Stimulated activated CD8-positive, alpha-beta memory T cell treated with anti-CD3 and anti-CD28 coated beads, Interleukin-15, amount 100 ng/mL, for 24 hours (primary cell): ENCODE measurements around the gene MS4A12.
"Not testable (repeated sequence)": the region's sequence is repeated elsewhere in the genome, so short reads cannot be mapped to it uniquely, and the experiment has no call there.

ENCODE experiments used
- DNase-seq: peaks from one replicate; pipeline ENCODE4 v3.0.0-alpha.2; 2020; ENCODE audit warnings: low read depth

Gene MS4A12, protein sequence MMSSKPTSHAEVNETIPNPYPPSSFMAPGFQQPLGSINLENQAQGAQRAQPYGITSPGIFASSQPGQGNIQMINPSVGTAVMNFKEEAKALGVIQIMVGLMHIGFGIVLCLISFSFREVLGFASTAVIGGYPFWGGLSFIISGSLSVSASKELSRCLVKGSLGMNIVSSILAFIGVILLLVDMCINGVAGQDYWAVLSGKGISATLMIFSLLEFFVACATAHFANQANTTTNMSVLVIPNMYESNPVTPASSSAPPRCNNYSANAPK

DNA sequence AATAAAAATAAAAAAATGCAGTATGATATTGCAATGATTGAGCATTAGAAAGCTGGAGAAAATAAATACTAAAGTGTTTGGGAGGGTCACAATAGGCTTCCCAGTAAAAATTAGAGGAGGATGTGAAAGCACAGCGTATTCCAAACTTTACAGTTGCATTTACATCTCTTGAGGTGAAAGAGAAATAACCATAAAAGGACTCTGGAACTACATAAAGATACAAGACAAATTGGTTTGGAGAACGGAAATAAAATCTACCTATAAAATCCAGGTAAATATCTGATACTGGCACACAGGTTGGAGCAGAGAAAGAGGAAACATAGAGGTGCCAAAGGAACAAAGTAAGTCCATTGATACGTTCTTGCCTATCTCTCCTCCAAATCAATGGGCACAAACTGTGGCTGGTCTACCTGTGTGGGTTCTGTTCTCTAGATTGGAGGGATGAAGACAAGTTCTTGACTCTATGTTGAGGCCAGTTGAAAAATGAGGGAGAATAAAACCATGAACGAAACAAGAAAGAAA is at the start of gene MS4A12:
Gene MS4A12 (plus strand): TSS at position 291 of the 522 bp plus-strand sequence. CDS start 4,541 bp downstream, outside the sequence.
- no peak for DNase-seq

DNA sequence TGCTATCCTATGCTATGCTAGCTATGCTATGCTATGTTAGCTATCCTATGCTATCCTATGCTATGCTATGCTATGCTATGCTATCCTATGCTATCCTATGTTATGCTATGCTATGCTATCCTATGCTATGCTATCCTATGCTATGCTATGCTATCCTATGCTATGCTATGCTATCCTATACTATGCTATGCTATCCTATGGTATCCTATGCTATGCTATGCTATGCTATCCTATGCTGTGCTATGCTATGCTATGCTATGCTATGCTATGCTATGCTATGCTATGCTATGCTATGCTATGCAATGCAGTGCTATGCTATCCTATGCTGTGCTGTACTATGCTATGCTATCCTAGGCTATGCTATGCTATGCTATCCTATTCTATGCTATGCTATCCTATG is 45.5 kb upstream of the MS4A12 start:
- no peak for DNase-seq

DNA sequence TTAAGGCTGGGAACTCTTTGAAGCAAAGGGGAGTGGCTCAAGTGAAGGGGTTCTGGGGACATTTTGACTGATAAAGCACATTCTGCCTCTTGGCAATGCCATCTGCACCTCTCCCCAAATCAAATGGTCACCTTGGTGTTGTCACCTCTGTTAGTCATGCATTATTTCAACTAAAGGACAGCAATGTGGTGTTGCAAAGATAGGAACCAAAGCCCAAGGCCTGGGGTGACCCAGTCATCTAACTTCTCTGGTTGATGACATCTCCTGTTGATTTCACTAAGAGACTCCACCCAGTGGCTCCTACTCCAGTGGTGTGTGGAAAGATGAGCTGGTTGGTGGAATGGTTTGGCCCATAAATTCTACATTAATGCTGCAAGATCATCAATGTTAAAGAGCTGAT is 44.7 kb upstream of the MS4A12 start:
- DNase-seq, result no peak

DNA sequence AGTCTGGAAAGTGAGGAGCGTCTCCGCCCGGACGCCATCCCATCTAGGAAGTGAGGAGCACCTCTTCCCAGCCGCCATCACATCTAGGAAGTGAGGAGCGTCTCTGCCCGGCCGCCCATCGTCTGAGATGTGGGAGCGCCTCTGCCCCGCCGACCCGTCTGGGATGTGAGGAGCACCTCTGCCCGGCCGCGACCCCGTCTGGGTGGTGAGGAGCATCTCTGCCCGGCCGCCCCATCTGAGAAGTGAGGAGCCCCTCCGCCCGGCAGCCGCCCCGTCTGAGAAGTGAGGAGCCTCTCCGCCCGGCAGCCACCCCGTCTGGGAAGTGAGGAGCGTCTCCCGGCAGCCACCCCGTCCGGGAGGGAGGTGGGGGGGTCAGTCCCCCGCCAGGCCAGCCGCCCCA is 41.4 kb upstream of the MS4A12 start:
- not testable (repeated sequence) for DNase-seq

DNA sequence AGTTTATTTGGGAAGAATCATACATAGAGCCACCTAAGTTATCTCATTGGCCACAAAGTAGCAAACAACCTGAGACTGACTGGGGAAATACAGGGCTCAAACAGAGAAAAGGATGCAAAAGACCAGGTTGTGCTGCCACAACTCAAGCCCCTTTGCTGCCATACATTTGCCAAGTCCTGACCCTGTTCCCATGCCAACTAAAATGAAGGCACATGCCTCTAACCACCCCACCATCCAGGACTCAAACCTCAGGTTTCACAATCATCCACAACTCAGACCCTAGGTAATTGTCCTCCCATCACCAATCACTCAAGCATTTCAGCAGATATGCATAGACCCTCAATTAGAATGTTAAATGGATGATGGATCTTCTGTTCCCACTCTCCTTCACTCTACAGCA is 38.4 kb upstream of the MS4A12 start:
- no peak for DNase-seq

DNA sequence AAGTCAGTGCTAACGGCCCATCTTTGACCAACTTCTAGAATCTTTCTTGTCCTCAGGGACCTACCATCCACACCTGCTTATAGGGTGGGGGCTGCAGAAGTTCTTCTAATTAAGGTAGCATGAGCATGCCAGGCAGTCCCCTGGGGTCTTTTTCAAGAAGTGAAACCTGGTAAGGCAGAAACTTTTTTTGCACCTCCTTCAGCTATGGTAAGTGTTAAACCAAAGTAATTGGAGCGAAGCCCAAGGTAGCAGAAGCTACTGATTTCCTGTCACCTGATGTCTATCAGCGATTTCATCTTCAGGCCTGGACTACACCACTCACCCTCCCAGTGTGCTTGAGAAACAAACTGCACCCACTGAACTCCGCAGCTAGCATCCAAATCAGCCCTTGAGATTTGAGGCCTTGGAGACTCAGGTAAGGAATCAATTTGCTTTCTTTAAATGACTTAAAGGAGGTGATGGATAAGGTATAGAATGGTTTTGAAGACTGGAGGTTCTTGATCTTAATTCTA is 37.0 kb upstream of the MS4A12 start, which contains the start of gene MS4A1:
Gene MS4A1 (plus strand): TSS at position 317 of the 512 bp plus-strand sequence. CDS start 6,528 bp downstream, outside the sequence.
- no peak for DNase-seq

DNA sequence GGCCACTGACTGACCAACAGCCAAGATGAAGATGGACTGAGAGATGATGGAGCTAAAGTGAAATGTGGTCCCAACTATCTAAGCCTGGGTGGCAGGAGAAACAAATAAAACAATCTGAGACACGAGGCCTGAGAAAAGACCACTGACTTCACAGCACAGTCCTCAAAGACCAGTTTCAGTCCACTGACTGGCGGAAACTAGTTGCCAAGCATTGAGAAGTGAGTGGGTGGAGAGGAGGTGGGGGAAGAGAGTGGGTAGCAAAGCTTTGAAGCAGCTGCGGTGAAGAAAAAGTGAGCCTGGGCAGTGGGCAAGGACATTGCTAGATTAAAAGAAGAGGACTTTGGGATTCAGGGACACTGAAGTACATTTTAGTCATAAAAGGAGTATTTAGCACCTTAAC is 35.0 kb upstream of the MS4A12 start:
- no peak for DNase-seq

DNA sequence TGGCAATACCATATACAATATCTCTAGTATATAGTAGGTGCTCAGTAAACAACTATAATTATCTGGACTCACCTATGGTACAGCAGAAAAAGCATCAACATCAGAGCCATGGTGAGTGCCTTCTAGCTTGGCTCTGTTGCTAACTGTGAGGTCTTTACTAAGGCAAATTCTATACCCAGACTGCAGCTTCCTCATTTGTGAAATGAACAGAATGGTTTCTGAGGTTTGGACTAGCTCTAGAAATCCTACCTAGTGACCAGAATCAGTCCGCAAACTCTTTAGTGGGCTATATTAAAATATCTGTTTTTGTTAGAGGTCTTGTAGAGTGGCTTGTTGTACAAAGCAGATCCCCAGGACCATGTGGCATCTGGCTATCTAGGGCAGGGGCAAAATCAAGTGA is 33.2 kb upstream of the MS4A12 start:
- no peak for DNase-seq

DNA sequence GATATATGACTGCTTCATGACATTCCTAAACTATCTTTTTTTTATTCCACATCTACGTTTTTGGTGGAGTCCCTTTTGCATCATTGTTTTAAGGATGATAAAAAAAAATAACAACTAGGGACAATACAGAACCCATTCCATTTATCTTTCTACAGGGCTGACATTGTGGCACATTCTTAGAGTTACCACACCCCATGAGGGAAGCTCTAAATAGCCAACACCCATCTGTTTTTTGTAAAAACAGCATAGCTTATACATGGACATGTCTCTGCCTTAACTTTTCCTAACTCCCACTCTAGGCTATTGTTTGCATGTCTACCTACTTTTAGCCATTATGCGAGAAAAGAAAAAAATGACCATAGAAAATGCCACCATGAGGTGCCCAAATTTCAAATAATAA is 23.7 kb upstream of the MS4A12 start:
- DNase-seq, result no peak

DNA sequence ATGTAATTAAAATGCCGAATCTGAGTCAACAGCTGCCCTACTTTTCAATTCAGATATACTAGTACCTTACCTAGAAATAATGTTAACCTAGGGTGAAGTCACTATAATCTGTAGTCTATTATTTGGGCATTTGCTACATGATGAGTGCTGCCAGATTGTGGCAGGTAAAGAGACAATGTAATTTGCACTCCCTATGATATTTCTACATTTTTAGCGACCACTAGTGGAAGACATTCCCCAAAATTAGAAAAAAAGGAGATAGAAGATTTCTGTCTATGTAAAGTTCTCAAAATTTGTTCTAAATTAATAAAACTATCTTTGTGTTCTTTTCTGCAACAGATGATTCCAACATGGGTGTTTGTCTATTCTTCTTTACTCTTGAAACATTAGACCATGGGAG is 22.9 kb upstream of the MS4A12 start:
- DNase-seq, result no peak

DNA sequence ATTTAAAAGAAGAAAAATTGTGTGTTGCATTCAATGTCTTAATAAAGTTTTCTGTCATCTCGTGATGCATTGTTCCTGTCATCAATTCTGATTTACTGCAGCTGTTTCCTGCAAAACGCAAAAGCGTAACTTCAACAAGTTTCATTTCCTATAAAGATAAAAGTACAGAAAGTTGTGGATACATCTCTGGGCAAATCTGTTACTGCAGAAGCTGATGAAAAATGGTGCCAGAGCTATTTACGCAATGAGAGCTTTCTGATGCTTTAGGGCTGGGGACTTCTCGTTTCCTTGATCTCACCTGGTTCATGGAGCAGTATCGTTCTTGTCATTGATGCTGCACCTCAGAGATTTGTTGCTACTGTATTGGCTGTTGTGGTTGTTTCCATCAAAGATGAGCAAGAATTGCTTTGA is 15.5 kb upstream of the MS4A12 start:
- no peak for DNase-seq

DNA sequence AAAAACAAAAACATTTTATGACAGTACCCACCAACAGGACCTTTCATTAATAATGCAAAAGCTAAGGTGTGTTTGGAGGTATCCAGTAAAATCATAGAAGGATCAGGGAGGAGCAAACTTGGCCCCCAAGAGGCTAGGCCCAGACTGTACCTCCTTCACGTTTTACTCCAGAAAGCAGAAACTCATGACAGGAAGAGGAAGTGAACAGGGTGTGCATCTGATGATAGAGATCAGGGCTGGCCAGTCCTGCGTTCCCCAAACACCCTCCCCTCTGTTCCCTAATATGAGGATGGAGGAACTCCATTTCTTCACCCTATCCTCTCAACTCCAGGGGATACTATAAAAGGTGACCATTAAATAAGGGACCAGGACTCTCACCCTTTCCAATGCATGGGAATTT is 10.2 kb upstream of the MS4A12 start:
- no peak for DNase-seq

DNA sequence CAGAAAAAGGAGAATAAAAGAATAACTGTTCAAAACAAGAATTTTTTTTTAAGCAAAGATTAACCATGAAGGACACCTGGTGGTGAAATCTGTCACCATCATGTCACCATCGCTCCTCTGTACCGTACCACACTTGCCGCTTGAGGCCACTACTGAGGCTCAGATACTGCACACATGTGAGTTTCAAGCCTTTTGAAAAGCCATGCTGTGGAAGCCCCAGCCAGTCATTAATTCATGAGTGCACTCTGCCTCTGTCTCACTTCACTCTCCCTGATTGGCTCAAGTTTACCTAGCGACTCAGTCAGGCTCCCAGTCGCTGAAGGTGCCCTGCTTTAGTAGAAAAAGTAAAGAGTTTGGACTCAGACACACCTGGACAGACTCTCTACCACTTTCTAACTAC is 6.6 kb upstream of the MS4A12 start:
- no peak for DNase-seq

DNA sequence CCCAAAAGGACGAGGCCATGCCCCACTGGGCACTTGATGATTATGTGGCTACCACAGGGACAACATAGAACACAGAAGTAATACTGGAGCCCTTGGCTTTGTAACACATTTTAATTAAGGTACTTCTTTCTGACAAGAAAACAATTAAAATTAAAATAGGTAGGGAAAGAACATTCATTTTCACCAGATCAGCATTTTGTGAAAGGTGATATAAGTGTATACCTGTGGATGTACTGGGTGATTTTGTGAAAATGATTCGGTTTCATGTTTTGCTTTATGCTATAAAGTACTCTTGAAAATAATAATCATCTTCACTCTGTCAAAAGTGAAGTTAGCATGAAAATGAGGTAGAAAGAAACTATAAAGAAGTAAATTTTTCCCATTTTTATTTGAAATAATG is 876 bp downstream of the MS4A12 start:
- DNase-seq, result no peak

DNA sequence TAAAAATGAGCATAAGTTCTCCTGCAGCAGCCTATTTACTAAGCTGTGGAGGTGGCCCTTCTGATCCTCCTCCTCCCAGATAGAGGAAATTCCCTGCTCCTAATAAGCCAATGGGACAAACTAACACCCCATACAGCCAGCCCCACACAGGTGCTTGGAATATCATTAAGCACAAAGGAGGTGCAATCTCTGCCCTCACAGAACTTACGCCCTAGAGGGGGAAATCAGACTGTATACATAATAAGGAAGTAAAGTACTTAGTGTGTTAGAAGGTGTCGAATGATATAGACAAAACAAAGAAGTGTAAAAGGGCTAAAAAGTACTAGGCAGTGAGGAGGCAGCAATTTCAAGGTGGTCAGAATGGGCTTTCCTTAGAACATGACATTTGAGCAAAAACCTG is 5.8 kb downstream of the MS4A12 start:
- DNase-seq, result no peak

DNA sequence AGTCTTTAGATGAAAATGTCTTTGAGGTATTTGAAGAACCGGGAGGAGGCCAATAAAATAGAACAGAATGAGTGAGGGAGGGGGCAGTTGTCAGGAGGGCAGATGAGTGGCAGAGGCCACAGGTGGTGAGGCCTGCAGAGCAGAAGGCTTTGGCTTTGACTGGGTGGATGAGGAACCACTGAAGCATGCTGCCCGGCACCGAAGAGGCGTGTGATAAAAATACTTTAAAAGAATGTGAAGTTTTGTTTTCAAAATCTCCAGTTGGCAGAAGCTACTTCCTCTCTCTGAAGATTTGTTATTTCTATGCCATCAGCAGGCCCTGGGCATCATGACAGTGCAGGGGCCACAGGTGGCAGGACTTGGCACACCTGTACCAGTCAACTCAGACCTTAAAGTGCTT is 6.3 kb downstream of the MS4A12 start:
- no peak for DNase-seq

DNA sequence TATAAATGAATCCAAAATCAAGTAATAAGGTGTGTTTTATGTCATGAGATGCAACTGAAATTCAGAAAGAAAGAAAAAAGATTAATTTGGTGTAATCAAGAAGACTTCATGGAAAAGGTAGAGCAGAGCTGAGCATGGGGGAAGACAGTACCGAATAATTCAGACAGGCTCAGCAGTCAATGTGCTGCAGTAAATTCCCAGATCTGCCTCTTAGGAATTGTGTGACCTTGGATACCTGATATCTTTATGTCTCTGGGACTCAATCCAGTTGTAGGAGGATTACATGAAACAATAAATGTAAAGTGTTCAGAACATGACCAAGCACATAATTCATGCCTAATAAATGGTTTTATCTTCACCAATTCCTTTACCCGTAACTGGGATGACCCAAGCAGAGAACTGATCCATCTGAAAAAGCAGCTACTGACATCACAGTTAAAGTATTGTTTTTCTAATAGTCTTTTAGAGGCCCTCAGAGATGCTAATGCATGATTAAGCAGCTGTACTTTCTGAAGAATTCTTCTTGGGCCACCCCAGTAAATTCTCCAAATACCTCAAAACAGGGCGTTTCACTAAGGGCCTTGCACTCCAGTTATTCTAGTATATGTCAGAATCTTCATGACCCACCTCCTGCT is 7.8 kb downstream of the MS4A12 start:
- DNase-seq, result no peak

DNA sequence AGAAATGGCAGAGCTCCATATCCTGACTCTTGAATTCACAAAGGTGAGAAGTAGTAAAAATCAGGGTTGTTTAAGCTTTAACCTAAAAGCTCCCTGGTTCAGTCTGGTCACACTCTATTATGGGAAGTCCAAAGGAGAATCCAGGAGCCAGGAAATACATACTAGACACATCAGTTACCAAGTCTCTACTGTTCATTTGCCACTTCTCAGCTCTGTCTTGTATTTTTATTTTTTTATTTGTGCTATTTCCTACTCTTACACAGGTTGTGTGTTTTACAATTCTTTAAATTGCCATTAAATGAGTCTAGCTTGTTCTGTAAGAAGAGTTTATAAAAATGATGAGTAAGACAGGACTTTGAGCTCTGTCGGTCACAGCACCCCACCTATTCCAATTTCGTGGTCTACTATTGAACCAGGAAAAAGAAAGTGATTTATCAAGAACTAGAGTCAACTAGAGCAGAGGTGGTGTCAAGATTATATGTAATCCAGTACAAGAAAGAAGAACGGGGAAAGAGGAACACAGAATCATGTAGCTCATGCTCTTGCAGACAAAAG is 9.7 kb downstream of the MS4A12 start:
- no peak for DNase-seq

DNA sequence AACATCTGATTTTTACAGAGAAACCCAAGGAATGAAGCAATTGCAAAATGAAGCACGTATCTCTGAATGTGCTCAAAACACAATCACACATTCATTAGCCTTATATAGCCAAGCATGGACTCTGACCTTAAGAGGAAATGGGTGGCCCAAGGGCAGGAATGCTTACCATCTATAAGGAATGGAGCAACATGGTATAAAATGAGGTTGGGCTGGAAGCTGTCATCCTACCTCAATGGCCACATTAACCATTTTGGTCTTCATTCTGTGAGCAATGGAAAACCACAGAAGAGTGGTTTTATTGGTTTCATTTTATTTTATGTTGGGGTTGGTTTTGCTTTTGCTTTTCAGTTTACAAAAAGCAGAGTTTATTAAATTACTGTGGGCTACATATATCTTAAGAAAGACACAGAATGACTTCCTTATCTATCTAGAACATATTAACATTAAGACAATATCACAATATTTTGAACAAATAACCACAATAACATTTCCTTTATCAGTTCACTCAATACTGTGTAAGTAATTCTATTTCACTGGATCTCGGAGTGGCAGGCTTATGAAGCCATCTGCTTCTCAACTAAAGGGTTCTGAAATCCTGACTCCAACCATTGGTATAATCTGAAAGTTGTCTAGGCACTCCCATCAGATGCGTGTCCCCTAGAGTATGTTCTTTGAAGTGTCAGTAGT is 11.8 kb downstream of the MS4A12 start:
- DNase-seq, result no peak

DNA sequence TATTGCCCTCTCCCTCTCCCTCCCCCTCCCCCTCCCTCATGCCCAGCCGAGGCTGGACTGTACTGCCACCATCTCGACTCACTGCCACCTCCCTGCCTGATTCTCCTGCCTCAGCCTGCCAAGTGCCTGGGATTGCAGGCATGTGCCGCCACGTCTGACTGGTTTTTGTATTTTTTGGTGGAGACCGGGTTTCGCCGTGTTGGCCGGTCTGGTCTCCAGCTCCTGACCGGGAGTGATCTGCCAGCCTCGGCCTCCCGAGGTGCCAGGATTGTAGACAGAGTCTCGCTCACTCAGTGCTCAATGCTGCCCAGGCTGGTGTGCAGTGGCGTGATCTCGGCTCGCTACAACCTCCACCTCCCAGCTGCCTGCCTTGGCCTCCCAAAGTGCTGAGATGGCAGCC is 17.0 kb downstream of the MS4A12 start:
- not testable (repeated sequence) for DNase-seq

DNA sequence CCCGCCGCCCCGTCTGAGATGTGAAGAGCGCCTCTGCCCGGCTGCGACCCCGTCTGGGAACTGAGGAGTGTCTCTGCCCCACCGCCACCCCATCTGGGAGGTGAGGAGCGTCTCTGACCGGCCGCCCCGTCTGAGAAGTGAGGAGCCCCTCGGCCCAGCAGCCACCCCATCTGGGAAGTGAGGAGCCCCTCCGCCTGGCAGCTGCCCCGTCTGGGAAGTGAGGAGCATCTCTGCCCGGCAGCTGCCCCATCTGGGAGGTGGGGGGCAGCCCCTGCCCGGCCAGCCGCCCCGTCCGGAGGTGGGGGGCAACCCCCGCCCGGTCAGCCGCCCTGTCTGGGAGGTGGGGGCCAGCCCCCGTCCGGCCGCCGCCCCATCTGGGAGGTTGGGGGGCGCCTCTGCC is 17.6 kb downstream of the MS4A12 start:
- not testable (repeated sequence) for DNase-seq

DNA sequence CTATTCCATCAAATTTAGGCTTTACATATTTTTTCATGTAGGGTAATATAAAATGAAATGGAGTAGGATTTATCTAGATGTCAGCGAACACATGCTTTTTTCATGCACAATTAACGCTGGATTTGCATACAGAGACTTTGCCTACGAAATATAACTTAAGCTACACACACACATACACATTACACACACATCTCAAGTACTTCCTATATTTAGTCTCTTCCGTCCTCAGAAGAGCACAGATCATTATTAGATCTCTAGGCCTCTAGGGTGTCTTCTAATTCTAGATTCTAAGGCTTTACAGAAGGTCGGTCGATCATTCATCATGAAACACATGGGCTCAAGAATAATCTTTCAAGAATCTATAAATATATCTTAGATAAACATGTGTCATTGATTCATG is 18.8 kb downstream of the MS4A12 start:
- no peak for DNase-seq
